Activated CD8-positive, alpha-beta T cell treated with anti-CD3 and anti-CD28 coated beads for 36 hours (primary cell): ENCODE data around the gene TMIGD2. TPM values are rescaled to one million over a fixed set of nuclear protein-coding genes. Genes with fewer than 3 reads are reported as not detected.
A peak's percentile ranks its signal among the peaks of the same experiment; 100 is the strongest.

Experiments used
- ATAC-seq: fragments of 200-7000 bp; cut with Tn5 transposase; one replicate; pipeline ENCODE4 v1.10.0; 2021; ENCODE audit warnings: mild to moderate bottlenecking, moderate library complexity
- CTCF ChIA-PET: fragments of 350-600 bp; sonication (Branson Sonifier 250); formaldehyde crosslinking; loops from one replicate; lab custom pipeline; 2021; ENCODE audit warnings: antibody characterized with exemption; lab: Charles Lee
- POLR2A ChIA-PET: fragments of 350-600 bp; sonication (Branson Sonifier 250); formaldehyde crosslinking; loops from one replicate; lab custom pipeline; 2021; ENCODE audit warnings: antibody characterized with exemption; lab: Charles Lee
- DNase-seq: peaks from one replicate; pipeline ENCODE4 v3.0.0-alpha.2; 2020
- H3K27ac Mint-ChIP-seq: one replicate; pipeline ENCODE4 v1.8.0; 2021; ENCODE audit warnings: mild to moderate bottlenecking, mixed read lengths
- H3K27me3 Mint-ChIP-seq: one replicate; pipeline ENCODE4 v1.8.0; 2021; ENCODE audit warnings: mixed read lengths
- H3K36me3 Mint-ChIP-seq: one replicate; pipeline ENCODE4 v1.8.0; 2021; ENCODE audit warnings: low read depth, mixed read lengths
- H3K4me1 Mint-ChIP-seq: one replicate; pipeline ENCODE4 v1.8.0; 2021; ENCODE audit warnings: low read depth, mixed read lengths
- H3K4me3 Mint-ChIP-seq: one replicate; pipeline ENCODE4 v1.8.0; 2021; ENCODE audit warnings: mild to moderate bottlenecking, moderate library complexity, mixed read lengths
- H3K9me3 Mint-ChIP-seq: one replicate; pipeline ENCODE4 v1.8.0; 2021; ENCODE audit warnings: mixed read lengths
- intact Hi-C: fragments of 100-400 bp; cut with micrococcal nuclease; formaldehyde crosslinking; loops from one replicate; pipeline ENCODE4 v1.10.0; 2022
- total RNA-seq, 2 experiments: library from RNA; stranded (reverse); gene quantifications; one replicate each; pipeline ENCODE4 v1.2.3, GENCODE V29; 2021
- TF ChIP-seq, protein P1 (sequence below): fragments of 200-600 bp; IDR thresholded peaks from one replicate; pipeline ENCODE4 v1.8.0; 2022; ENCODE audit warnings: antibody characterized with exemption, mild to moderate bottlenecking

TMIGD2 gene
- total RNA-seq, 2 experiments from 2014 or later: 13.6 to 14.8 TPM

DNA sequence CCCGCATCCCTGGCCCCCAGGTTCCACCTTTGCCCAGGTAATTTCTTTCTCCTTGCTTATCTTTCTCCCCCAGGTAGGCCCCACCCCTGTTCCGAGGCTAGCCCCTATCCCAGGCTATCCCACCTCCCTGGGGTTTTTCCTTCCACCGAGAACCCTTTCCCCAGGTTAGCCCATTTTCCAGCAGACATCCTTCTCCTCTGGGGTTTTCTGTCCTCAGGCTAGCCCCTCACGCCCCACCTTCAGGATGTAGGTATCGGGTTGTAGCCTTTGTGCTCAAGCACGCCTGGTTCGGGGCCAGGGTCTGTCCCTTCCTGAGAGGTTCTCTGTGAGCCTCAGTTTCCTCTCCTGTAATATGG lies 3.0 kb upstream of the TMIGD2 start:
- Mint-ChIP-seq H3K27ac (peak overlapping the region; percentile 38), H3K27me3 (no peaks in the 10 kb centered on the region), H3K36me3 (peaks cover 3% of the 10 kb centered on the region), H3K4me1 (peaks cover 26% of the 10 kb centered on the region), H3K9me3 (no peaks in the 10 kb centered on the region), H3K4me3 (peak overlapping the region; percentile 68)
- DNase-seq (no peak), ATAC-seq (no peak)
- intact Hi-C loops: no loop called here
- POLR2A ChIA-PET: interaction anchor here (0.9 to 1.5 kb wide), 5 partner anchors 15 to 99 kb away, joined by 3 read pairs; no protein-coding TSS in a partner anchor
- TF ChIP-seq, protein P1, sequence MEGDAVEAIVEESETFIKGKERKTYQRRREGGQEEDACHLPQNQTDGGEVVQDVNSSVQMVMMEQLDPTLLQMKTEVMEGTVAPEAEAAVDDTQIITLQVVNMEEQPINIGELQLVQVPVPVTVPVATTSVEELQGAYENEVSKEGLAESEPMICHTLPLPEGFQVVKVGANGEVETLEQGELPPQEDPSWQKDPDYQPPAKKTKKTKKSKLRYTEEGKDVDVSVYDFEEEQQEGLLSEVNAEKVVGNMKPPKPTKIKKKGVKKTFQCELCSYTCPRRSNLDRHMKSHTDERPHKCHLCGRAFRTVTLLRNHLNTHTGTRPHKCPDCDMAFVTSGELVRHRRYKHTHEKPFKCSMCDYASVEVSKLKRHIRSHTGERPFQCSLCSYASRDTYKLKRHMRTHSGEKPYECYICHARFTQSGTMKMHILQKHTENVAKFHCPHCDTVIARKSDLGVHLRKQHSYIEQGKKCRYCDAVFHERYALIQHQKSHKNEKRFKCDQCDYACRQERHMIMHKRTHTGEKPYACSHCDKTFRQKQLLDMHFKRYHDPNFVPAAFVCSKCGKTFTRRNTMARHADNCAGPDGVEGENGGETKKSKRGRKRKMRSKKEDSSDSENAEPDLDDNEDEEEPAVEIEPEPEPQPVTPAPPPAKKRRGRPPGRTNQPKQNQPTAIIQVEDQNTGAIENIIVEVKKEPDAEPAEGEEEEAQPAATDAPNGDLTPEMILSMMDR: no peak
- CTCF ChIA-PET: interaction anchor here (1.3 kb wide), 1 partner anchor 47 kb away, joined by 3 read pairs; no protein-coding TSS in a partner anchor

DNA sequence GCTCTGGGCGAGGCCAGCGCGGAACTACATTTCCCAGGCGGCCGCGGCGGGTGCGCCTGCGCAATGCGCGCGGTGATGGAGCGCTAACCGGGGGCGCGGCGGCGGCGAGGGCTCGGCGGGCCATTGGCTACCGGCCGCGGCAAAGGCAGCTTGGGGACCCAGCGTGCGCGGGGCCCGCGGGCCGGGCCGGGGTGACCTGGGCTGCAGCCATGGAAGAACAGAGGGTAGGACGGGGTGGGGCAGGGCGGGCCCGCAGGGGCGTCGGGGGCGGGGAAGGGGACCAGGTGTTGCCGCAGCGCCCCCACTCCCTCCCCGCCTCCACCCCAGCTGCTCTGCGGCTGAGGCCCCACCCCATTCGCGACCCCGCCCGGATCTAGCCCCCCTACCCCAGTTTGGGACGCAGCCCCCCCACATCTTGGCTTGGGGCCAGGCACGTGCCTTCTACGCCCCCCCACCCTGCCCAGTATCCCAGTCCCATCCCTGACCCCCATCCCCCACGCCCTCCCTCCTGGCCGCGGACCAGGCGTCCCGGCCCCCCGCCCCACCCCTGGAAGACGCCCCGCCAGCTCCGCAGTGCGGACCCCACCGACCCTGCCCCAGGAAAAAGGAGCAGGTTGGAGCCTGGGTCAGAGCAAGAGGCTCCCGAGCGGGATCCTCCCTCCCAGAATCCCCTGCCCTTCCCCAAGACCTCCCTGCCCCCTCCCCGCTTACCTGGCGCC lies 2.5 kb upstream of the TMIGD2 start, which contains the start of gene FSD1:
TSS of gene FSD1 (plus strand) at position 61 of the 719 bp plus-strand sequence. CDS start at position 210, 149 bp downstream.
- peak; percentile 85 for ATAC-seq
- ChIA-PET CTCF (interaction anchor here (0.6 to 1.7 kb wide), 2 partner anchors 36 to 541 kb away, joined by 3 read pairs; no protein-coding TSS in a partner anchor), POLR2A (interaction anchor here (0.8 to 1.5 kb wide), 9 partner anchors 9 to 99 kb away, joined by 3 to 5 read pairs (median 3); partner anchors contain the start of genes MPND and YJU2)
- DNase-seq: peak; percentile 88
- TF ChIP-seq, protein P1: no peak
- H3K27me3 Mint-ChIP-seq: no peaks in the 10 kb centered on the region
- peaks cover 3% of the 10 kb centered on the region for H3K36me3 Mint-ChIP-seq
- H3K9me3 Mint-ChIP-seq: no peaks in the 10 kb centered on the region
- intact Hi-C loops: no loop called here
- peak within 1 kb of the TSS; percentile 60 for H3K27ac Mint-ChIP-seq
- peaks cover 26% of the 10 kb centered on the region for H3K4me1 Mint-ChIP-seq
- H3K4me3 Mint-ChIP-seq: peak within 1 kb of the TSS; percentile 68

DNA sequence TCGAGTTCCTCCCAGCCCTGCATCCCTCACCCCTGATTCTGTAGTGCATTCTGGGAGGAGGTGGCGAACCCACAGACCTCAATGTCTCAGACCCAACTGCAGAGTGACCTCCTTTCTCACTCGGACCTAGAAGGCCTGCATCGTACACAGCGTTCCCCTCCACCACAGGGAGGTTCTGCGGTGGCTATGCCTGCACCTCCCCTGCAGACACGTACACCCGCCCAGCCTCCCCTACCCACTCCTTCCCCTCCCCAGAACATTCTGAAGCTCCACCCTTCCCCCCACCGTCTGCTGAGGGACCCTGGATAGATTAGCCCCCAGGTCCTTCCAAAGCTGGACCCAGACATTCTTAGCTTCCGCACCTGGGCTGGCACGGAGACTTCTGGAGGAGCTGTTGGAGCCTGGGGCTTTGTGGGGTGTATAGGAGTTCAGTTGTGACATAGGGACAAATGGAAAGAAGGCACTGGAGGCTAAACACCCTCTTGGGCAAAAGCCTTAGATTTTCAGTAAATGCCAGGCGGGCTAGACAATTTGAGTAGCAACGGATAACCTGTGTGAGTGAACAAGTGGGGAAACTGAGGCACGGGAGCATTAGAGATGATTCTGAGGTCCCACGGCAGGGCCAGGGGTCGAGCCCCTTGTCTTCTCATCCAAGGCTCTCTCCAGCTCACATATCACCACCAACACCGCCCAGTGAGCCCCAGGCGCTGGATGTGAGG lies 1.8 kb upstream of the TMIGD2 start:
- H3K36me3 Mint-ChIP-seq: peaks cover 3% of the 10 kb centered on the region
- H3K4me3 Mint-ChIP-seq: peak overlapping the region; percentile 64
- no peaks in the 10 kb centered on the region for H3K27me3 Mint-ChIP-seq
- H3K4me1 Mint-ChIP-seq: peaks cover 26% of the 10 kb centered on the region
- POLR2A ChIA-PET: interaction anchor here (0.8 to 1.7 kb wide), 7 partner anchors 10 to 57 kb away, joined by 3 to 5 read pairs (median 3); partner anchors contain the start of genes MPND, STAP2 and YJU2
- no peaks in the 10 kb centered on the region for H3K9me3 Mint-ChIP-seq
- TF ChIP-seq, protein P1: no peak
- ATAC-seq (no peak), DNase-seq (peak; percentile 48)
- peak overlapping the region; percentile 60 for H3K27ac Mint-ChIP-seq
- intact Hi-C loops: no loop called here
- CTCF ChIA-PET: interaction anchor here (1.7 kb wide), 1 partner anchor 35 kb away, joined by 3 read pairs; no protein-coding TSS in a partner anchor

DNA sequence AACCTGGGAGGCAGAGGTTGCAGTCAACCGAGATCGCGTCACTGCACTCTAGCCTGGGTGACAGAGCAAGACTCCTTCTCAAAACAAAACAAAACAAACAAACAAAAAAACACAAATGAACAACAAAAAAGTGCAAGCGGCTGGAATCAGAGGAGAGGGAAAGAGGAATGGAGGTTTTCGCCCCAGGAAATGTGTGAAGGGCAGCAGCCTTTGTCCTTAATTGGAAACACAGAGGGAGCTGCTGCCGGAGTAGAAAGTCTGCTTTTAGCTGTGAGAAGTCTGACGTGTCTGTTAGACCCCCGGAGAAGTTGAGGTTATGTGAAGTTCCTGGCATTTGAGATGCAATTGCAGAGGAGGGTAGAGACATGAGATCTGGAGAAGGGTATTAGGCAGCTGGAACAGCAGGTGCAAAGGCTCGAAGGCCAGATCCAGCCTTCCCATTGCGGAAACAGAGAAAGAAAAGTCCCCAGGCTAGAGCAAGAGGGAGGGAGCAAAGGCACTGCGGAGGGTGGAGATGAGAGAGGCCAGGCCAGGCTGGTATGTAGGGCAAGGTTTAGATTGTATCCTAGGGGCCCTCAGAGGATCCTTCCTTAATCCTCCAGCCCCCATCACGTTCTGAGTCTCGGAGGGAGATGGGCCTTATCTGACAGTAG lies 473 bp downstream of the TMIGD2 start:
- H3K27me3 Mint-ChIP-seq: no peaks in the 10 kb centered on the region
- DNase-seq (peak; percentile 29), ATAC-seq (peak; percentile 11)
- no peaks in the 10 kb centered on the region for H3K9me3 Mint-ChIP-seq
- peaks cover 36% of the 10 kb centered on the region for H3K4me1 Mint-ChIP-seq
- peaks cover 3% of the 10 kb centered on the region for H3K36me3 Mint-ChIP-seq
- ChIA-PET CTCF (interaction anchor here (0.5 to 2.0 kb wide), 5 partner anchors 11 to 55 kb away, joined by 3 to 5 read pairs (median 4); partner anchors contain the start of gene YJU2), POLR2A (interaction anchor here (1.2 to 2.4 kb wide), 2 partner anchors 42 to 82 kb away, joined by 3 to 11 read pairs; partner anchors contain the start of gene MPND)
- intact Hi-C loops: no loop called here
- TF ChIP-seq, protein P1: no peak
- H3K27ac Mint-ChIP-seq: peak overlapping the region; percentile 89
- peak overlapping the region; percentile 83 for H3K4me3 Mint-ChIP-seq
